ENCODE measurements around the gene PSMB4.
A peak's percentile ranks its signal among the peaks of the same experiment; 100 is the strongest.
"Not testable (repeated sequence)": the region's sequence is repeated elsewhere in the genome, so short reads cannot be mapped to it uniquely, and the experiment has no call there.

Gene PSMB4

DNA sequence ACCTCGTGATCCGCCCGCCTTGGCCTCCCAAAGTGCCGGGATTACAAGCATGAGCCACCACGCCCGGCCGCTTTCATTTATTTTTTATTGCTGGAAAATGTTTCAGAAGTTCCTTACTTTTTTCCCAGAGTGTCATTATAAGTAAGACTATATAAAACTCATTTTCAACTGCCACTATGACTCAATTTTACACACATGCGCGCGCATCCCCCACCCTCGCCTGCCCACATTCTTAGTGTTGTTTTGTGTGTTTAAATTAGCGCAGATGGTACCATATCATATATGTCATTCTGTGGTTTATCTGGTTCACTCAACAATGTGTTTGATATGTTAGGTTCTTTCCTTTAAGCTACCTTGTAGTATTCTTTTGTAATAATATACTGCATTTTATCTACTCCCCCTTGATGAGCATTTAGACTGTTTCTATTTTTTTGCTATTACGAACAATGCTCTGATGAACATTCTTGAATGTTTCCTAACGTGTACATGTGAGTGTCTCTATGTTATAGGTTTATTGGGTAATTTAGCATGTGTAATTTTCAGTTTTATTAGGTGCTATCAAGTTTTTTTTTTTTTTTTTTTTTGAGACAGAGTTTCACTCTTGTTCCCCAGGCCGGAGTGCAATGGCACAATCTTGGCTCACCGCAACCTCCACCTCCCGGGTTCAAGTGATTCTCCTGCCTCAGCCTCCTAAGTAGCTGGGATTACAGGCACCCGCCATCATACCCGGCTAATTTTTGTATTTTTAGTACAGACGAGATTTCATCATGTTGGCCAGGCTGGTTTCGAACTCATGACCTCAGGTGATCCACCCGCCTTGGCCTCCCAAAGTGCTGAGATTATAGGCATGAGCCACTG, 8.9 kb upstream of the PSMB4 start:
- not testable (repeated sequence) for DNase-seq

DNA sequence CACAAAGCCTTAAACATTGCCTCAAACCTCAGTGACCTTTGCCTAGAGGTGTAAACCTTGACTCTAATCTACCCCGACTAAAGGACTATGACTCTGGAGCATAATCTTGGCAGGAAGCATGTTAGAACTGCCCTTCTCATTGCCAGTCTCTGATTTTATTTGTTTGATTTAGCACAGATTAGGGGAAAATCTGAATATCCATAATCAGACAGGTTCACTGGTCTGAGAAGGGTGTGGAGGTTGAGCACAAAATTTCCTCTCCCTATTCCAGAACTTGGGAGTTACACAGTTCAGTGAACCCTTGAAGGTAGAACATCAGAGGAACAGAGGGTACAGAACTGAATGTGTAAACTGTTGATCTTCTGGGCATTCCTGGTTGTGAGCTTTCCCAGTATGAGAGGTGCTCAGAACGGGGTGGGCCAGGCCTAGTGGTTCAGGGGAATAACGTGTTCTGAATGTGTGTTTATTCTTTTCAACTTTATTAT, 8.3 kb upstream of the PSMB4 start:
- DNase-seq: no peak

DNA sequence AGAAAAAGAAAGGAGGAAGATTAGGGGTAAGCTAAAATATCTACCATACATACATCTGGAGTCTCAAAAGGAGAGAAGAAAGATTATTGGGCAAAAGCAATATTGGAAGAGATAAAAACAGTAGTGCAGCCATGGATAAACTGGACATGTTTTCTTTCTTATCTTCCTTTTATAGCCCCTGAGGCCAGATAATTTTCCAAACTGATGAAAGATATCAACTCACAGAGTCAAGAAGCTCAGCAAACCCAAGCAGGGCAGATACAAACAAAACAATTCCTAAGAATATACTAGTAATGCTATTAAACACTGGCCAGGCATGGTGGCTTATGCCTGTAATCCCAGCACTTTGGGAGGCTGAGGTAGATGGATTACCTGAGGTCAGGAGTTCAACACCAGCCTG, 5.8 kb upstream of the PSMB4 start:
- DNase-seq: no peak

DNA sequence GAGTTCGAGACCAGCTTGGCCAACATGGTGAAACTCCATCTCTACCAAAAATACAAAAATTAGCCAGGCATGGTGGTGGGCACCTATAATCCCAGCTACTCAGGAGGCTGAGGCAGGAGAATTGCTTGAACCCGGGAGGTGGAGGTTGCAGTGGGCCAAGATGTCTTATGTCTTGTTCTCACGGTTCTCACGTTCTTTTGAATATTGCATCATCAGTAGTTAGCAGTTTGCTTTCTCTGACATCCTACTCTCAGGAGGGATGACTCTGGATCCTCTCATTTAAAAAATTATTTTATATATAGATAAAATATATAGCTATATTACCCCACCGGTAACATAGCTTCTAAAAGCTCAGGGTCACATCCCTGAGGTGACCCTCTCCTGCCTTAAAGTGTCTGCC, 3.1 kb upstream of the PSMB4 start:
- DNase-seq: not testable (repeated sequence)

DNA sequence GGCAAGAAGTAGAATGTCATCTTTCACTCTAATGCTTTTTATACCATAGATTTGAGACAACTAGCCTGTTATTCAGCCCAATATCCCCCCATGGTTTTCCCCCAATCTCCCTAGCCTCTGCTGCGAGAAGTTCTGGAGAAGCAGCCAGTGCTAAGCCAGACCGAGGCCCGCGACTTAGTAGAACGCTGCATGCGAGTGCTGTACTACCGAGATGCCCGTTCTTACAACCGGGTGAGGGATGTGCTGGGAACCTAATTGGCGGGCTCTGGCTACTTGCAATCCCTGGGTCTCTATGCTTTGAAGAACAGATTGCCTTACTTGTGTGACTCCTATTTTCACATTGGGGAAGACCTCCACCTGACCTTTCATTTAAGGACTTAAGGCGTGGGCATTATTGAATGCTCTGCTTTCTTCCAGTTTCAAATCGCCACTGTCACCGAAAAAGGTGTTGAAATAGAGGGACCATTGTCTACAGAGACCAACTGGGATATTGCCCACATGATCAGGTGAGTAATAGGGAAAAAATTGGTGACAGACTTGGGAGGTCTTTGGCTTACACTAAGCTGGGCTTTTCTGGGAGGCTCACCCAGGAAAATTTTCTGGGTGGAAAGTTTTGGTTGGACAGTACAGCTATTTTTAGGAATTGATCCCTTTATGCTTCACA, 1.9 kb downstream of the PSMB4 start:
- DNase-seq: no peak

DNA sequence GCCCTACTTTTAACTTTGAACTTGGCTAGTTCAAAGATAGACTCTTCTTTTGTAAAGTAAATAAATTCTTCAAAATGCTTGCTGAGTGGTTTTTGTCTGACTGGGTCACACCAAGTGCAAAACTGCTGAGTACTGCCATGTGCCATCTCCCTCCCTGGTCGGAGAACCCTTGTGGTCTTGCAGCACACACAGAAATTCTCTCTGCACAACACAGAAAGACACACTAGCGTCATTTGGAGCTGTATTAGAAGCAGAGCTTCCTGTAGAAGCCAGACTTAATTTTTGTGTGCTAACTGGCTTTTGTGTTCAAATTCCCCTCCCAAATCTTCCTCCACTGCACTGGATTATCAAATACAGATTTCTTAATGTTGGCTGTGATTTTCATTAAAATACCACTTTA, 2.5 kb downstream of the PSMB4 start:
- no peak for DNase-seq

DNA sequence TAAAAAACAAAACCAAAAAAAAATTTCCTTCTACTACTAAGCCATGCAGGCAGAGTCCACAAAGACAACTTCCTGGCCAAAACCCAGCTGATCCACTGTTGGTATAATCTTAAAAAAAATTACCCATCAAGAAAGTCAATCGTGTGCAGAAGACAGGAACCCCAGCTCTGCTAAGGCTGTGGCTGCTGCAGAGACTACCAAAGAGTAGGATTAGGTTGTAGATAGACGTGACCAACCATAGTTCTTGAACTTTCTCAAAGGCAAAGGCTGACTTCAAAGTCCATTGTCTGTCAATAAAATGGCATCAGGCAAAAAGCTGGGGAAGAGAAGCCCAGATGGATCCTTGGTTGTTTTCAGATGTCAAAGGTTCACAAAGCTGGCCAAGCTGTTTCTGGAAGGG, 3.4 kb downstream of the PSMB4 start:
- DNase-seq: no peak

DNA sequence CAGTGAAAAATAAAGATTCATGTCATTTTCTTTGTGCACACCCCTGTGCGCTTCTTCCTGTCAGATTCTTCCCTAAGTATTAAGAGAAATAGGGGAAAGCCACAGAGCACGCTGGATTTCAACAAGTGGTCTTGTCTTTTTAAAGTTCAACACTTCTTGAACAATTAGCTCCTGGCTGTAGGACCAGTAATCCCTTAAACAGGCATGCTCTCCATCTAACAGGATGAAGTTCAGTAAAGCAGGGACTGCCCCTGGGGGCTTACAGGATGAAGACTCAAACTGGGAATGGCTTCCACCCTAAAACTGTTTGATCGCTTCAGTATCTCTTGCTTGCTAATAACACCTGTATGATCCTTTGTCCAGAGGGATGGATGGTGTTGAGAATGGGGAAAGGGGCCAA, 4.2 kb downstream of the PSMB4 start:
- no peak for DNase-seq

DNA sequence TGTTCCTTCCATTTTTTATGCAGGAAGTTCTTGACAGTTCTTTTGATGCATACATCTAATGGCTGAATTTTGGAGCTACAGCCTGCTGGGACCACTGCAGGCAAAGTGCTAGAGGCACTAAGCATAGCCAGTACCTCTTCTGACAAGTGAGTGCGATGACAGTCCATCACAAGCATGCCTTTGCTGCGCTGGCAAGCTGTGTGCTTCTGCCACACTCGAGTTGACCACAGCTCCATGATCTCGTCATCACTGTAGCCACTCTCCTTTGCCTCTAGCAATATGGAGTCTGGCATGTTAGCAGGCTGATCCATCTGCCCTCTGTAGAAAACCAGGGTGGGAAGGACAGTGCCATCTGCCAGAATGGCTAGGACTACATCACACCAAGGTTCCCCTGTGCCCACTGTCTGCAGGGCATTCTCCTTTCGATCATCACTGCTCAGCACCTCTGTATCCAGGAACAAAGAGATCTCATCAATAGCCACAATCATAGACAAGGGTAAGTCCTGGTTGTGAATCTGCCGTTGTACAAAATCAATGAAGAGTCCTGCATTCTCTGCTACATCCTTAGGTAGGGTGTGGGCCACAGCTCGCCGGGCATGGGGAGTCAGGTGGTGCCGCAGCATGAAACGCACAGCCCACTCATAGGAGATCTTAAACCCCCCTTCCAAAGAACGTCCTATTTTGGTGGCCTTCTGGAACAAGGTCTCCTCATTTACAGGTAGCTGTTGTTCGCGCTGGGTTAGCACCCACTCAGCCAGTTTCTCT, 6.0 kb downstream of the PSMB4 start:
- no peak for DNase-seq

DNA sequence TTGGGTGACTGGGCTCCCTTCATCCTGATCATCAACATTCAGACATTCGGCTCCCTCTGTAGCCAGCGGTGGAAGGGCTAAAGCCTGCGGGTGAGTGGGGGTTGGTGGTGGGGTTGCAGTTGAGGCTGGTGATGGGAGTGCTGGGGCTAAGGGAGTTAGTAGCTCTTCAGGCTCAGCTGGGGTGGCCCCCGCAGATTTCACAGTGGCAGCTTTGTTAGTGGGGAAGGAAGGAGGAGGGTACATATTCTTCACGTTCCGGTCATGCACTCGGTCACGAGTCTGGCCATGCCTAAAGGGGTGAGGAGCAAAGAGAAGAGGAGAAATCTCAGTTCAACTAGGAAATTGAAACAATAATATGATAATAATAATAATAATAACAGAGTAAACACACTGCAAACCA, 6.8 kb downstream of the PSMB4 start:
- no peak for DNase-seq

DNA sequence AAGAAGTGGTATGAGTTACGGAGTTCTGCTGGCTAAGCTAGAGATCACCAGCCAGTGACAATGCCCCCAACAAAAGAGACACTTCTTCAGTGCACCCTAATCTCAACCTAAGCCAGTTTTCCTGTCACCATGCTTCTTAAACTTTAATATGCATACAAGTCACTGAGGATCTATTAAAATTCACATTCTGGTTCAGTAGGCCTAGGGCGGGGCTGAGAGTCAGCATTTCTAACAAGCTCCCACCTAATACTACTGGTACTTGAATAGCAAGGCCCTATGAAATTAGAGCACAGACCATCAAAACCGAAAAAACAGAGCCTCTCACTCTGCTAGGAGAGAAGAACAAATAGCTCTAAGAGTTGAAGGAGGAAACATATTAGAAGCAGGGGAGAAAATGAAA, 7.9 kb downstream of the PSMB4 start:
- no peak for DNase-seq

DNA sequence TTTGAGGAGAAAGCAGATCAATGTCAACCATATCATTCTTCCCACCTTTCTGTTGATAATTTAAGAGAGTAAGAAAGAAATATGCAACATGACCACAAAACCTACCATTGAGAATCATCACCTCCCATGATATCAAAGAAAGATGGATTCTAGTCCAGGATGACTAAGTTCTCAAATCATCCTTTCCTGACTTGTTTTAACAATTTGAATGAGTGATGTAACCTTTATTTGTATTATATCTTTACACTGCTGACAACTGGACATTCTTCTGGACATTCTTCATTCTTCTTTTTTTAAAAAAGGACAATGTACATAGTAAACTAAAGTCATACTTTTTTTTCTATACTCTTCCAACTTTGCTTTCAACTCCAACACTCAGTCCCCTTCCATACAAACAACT, 9.5 kb downstream of the PSMB4 start:
- no peak for DNase-seq

DNA sequence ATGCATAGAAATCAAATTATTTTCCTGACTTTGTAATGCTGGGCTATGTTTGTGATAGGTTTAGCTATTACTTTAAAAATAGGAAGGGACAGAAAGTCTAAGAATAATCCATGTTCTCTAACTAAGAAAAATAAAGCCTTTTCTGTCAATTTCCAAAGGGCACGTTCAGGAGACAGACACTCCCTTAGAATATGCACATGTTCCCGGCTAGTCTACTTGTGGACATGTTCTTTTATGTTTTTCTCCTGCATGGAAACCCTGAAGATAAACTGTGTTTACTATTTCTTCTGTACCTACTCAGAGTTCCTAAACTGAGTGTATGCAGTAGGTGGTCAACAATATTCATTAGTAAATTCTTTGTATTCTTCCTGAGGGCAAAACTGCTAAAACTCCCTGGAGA, 12.5 kb downstream of the PSMB4 start:
- no peak for DNase-seq

DNA sequence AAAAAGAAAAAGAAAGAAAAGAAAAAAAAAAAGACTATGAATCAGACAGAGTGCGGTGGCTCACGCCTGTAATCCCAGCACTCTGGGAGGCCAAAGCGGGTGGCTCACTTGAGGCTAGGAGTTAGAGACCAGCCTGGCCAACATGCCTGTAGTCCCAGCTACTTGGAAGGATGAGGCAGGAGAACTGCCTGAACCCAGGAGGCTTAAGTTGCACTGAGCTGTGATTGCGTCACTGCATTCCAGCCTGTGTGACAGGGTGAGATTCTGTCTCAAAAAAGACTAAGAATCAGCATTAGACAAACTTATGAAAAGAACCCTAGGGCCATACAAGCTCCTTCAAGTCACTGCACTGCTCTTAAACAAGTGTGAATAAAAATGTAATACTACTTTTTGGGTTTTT, 16.9 kb downstream of the PSMB4 start:
- DNase-seq: no peak

DNA sequence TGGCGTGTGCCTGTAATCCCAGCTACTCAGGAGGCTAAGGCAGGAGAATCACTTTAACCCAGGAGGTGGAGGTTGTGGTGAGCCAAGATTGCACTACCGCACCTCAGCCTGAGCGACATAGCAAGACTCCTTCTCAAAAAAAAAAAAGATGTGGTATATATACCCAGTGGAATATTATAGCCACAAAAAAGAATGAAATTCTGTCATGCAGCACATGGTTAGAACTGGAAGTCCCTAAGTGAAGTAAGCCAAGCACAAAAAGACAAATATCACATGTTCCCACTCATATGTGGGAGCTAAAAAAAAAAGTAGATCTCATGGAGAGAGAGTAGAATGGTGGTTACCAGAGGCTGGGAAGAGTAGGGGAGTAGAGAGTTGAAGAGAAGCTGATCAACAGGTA, 18.7 kb downstream of the PSMB4 start:
- no peak for DNase-seq

DNA sequence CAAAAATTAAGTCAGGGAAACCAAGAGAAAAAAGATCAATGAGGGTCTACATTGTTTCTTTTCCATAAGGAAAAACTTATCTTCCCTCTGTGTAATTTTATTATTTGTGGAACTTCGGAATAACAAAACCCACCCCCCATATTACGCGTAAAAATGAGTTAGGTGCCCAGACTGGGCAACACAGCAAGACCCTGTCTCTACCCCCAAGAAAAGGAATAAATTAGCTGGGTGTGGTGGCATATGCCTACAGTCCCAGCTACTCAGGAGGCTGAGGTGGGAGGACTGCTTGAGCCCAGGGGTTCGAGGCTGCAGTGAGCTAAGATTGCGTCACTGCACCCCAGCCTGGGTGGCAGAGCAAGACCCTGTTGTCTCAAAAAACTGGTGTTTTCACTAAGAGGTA, 20.4 kb downstream of the PSMB4 start:
- DNase-seq: no peak

DNA sequence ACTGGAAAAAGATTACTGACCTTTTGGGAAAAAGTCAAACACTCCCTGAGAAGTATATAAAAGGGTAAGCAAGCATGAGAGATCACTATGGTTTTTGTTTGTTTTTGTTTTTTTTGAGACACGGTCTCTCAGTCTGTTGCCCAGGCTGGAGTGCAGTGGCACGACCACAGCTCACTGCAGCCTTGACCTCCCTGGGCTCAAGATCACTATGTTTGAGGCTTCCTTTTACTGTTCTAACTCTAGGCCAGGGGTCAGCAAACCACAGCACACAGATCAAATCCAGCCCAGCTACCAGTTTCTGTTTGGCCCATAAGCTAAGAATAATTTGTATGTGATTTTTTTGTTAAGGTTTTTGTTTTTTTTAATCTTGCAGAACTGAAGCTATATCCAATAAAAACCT, 25.7 kb downstream of the PSMB4 start:
- DNase-seq: no peak

DNA sequence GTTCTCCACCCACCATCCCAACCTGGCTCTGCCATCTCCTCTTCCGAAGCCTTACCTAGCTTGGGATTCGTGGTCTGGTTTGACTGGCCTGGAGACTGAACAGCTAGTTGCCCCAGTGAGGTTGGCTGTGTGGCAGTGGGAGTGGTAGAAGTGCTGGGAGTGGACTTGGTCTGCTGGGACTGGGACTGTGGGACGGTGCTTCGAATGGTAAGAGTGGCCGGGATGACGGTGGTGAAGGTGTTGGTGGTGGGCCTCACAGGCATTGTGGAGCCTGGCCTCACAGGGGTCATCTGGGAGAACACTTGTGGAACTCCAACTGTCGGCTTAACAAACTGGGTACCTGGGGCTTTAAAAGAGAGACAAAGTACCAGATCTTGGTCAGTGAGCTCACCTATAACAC, 28.7 kb downstream of the PSMB4 start:
- DNase-seq: no peak

DNA sequence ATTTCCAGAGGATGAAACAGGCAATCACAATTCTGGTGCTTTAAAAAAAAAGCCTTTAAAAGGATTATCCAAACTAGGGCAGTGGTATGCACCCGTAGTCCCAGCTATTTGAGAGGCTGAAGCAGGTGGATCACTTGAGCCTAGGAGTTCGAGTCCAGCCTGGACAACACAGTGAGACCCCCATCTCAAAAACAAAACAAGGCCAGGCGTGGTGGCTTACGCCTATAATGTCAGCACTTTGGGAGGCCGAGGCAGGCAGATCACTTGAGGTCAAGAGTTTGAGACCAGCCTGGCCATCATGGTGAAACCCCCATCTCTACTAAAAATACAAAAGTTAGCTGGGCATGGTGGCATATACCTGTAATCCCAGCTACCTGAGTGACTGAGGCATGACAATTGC, 34.5 kb downstream of the PSMB4 start:
- DNase-seq: not testable (repeated sequence)

DNA sequence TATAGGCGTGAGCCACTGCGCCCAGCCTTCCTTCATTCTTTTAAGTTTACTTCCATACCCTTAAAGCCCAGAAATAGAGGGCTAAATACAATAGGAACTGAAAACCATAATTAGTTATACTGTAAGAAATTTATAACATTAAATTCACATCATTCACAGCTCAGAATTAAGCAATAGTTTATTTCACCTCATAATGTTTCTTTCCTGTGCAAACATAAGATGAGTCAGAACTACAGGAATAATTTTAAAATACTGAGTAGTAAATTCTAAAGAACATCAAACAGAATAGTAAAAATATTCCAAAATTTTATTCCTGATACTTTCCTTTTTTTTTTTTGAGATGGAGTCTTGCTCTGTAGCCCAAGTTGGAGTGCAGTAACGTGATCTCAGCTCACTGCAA, 35.8 kb downstream of the PSMB4 start:
- no peak for DNase-seq

DNA sequence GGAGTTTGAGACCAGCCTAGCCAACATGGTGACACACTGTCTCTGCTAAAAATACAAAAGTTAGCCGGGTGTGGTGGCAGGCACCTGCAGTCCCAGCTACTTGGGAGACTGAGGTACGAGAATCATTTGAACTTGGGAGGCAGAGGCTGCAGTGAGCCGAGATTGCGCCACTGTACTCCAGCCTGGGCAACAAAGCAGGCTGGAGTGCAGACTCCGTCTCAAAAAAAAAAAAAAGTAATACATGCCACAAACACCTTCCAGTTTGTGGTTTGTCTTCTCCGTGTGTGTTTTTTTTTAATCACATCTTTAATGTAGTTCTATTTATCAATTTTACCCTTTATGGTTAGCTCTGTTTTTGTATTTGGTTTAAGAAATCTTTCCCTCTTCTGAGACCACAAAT, 37.6 kb downstream of the PSMB4 start:
- DNase-seq: no peak

DNA sequence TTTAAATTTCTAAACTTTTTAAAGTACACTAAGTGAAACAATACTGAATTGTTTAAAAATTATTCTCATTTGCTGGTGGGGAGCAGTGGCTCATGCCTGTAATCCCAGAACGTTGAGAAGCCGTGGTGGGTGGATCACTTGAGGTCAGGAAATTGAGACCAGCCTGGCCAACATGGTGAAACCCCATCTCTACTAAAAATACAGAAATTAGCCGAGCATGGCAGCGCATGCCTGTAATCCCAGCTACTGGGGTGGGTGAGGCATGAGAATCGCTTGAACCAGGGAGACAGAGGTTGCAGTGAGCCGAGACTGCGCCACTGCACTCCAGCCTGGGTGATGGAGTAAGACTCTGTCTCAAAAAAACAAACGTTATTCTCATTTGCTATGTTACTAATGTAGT, 38.0 kb downstream of the PSMB4 start:
- DNase-seq: not testable (repeated sequence)

DNA sequence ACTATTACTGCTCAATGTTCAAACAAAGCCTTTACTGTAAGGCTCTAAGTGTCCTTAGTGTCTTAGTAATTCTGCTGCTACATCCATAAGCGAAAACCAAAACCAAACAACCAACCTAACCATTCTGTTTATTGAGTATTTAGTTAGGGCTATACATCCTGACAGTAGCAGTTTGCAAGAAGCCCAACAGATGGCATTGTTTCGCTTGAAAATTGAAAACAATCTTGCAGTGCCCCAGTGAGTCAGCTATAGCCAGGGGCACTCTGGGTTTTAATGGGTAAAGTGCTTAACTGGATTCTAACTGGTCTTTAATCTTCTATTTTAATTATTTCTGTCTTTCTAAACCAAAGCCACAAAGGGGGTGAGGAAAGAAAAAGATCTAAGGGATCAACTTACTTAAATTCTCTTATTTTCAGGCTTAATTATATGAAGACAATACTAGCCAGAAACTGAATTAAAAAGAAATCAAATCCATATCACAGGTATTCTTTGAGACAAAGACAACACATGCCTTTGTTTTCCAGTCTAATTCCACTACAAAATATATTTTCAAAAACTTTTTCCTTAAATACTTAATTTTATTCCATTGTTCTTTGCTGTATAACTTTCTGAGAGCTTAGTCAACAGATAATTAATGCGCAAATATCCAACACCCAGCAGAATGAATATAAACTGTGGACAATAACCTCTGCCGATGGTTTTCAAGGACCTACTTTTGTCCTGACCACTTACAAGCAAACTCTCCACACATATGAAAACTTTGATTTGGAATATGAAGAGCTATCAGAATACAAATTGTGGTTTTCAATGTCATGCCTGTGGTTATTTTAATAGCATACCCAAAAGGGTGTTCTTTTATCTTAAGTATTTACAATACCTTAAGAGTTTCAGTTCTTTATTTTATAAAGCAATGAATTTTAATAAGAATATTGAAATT, 44.7 kb downstream of the PSMB4 start:
- DNase-seq: peak; percentile 37

Data from NCI-H1105 (cell line).